H1 (cell line): ENCODE measurements around the gene CLCF1. TPM values are rescaled to one million over a fixed set of nuclear protein-coding genes. Genes with fewer than 3 reads are reported as not detected.

Experiments
- ASH2L ChIP-seq: fragments of 200-600, 300-600 bp; sonication (generic); IDR thresholded peaks from one replicate; pipeline ENCODE4 v1.7.1; 2017; ENCODE audit warnings: low read length
- BACH1 ChIP-seq: IDR thresholded peaks from 2 replicates; pipeline ENCODE4 v1.6.1; 2012; ENCODE audit warnings: low read length, improper control_type of control experiment
- BRCA1 ChIP-seq: IDR thresholded peaks from 2 replicates; pipeline ENCODE4 v1.6.1; 2012; ENCODE audit warnings: low read depth, low read length, improper control_type of control experiment
- KDM5A ChIP-seq: fragments of 200-600 bp; IDR thresholded peaks from 2 replicates; pipeline ENCODE4 v1.7.1; 2012; ENCODE audit warnings: mild to moderate bottlenecking, low read length, inconsistent platforms, mixed read lengths
- POU5F1 ChIP-seq: IDR thresholded peaks from 2 replicates; pipeline ENCODE4 v1.6.1; 2011; ENCODE audit warnings: low read depth, mild to moderate bottlenecking, low read length, moderate library complexity
- SRF ChIP-seq: IDR thresholded peaks from 2 replicates; pipeline ENCODE4 v1.6.1; 2011; ENCODE audit warnings: mild to moderate bottlenecking, low read depth, low read length, moderate library complexity
- TAF1 ChIP-seq: IDR thresholded peaks from 2 replicates; pipeline ENCODE4 v1.6.1; 2011; ENCODE audit warnings: mild to moderate bottlenecking, low read depth, low read length
- TAF7 ChIP-seq: optimal IDR thresholded peaks from 2 replicates; pipeline ENCODE3; 2011; ENCODE audit warnings: low read depth, mild to moderate bottlenecking, inconsistent platforms, low read length, moderate library complexity, borderline replicate concordance
- ZNF274 ChIP-seq: IDR thresholded peaks from 2 replicates; pipeline ENCODE4 v1.7.0; 2012; ENCODE audit warnings: low read length, borderline replicate concordance; ENCODE audit errors: extremely low read depth
- polyA plus RNA-seq, 7 experiments: library from polyadenylated mRNA; depleted of rRNA in 3 of 7; stranded (reverse) in 5 of 7; unstranded in 2 of 7; fragments of >200 nt in 5 of 7; fragments of 200-250 nt in 2 of 7; gene quantifications; 1 replicate in 5 of 7; 2 replicates in 1 of 7; 4 replicates in 1 of 7; pipeline versions ENCODE4 v1.2.1 to v1.2.3, GENCODE V29; 2011 to 2013; ENCODE audit warnings: missing spikeins in 2 of 7, mixed read lengths in 2 of 7
- total RNA-seq: library from RNA; stranded (reverse); fragmentation: NEBNext Ultra II Directional; extraction: Animal tissue kit (Norgen Biotek cat#: 25700); gene quantifications from 2 replicates; pipeline ENCODE4 v1.2.1, GENCODE V29; 2021
- TF ChIP-seq, protein P1 (sequence below): fragments of 300-600 bp; sonication (generic); IDR thresholded peaks from 2 replicates; pipeline ENCODE4 v1.7.1; 2012; ENCODE audit warnings: low read length, moderate library complexity, mild to moderate bottlenecking, inconsistent platforms; ENCODE audit not compliant: insufficient replicate concordance

The CLCF1 gene
- total and polyA plus RNA-seq, 2 of the 8 experiments (the other 6 are each of a cell fraction or from before 2014, with no cell fraction given): 0.32 to 1.2 TPM

DNA sequence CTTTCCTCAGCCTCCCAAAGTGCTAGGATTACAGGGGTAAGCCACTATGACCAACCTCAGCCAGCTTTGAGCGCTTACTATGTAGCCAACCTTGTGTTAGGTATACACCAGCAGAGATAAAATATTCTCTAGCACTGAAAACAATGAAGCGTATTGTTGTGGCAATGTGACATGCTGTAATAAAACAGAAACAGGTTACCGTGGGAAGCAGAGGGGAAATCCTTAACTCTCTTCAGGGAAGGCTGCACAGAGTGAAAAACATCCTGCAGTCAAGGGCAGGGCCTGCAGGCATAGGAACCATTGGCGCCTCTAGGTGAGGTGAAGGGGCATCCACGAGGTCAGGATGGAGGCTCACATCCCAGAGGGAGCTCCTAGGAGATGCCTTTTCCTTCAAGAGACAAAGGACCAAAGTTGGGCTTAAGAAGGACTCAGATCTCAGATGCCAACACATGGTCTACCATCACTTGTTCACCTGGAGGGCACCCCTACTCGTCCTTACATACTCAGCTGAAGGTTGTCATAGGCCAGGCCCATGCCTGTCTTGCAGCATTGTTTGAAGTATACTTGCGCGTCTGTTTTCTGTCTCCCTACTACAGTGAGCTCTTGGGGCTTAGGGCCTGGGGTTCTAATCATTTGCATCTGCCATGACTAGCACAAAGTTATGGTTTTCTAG lies 28.0 kb downstream of the CLCF1 start (continued):
- TF ChIP-seq, protein P1, sequence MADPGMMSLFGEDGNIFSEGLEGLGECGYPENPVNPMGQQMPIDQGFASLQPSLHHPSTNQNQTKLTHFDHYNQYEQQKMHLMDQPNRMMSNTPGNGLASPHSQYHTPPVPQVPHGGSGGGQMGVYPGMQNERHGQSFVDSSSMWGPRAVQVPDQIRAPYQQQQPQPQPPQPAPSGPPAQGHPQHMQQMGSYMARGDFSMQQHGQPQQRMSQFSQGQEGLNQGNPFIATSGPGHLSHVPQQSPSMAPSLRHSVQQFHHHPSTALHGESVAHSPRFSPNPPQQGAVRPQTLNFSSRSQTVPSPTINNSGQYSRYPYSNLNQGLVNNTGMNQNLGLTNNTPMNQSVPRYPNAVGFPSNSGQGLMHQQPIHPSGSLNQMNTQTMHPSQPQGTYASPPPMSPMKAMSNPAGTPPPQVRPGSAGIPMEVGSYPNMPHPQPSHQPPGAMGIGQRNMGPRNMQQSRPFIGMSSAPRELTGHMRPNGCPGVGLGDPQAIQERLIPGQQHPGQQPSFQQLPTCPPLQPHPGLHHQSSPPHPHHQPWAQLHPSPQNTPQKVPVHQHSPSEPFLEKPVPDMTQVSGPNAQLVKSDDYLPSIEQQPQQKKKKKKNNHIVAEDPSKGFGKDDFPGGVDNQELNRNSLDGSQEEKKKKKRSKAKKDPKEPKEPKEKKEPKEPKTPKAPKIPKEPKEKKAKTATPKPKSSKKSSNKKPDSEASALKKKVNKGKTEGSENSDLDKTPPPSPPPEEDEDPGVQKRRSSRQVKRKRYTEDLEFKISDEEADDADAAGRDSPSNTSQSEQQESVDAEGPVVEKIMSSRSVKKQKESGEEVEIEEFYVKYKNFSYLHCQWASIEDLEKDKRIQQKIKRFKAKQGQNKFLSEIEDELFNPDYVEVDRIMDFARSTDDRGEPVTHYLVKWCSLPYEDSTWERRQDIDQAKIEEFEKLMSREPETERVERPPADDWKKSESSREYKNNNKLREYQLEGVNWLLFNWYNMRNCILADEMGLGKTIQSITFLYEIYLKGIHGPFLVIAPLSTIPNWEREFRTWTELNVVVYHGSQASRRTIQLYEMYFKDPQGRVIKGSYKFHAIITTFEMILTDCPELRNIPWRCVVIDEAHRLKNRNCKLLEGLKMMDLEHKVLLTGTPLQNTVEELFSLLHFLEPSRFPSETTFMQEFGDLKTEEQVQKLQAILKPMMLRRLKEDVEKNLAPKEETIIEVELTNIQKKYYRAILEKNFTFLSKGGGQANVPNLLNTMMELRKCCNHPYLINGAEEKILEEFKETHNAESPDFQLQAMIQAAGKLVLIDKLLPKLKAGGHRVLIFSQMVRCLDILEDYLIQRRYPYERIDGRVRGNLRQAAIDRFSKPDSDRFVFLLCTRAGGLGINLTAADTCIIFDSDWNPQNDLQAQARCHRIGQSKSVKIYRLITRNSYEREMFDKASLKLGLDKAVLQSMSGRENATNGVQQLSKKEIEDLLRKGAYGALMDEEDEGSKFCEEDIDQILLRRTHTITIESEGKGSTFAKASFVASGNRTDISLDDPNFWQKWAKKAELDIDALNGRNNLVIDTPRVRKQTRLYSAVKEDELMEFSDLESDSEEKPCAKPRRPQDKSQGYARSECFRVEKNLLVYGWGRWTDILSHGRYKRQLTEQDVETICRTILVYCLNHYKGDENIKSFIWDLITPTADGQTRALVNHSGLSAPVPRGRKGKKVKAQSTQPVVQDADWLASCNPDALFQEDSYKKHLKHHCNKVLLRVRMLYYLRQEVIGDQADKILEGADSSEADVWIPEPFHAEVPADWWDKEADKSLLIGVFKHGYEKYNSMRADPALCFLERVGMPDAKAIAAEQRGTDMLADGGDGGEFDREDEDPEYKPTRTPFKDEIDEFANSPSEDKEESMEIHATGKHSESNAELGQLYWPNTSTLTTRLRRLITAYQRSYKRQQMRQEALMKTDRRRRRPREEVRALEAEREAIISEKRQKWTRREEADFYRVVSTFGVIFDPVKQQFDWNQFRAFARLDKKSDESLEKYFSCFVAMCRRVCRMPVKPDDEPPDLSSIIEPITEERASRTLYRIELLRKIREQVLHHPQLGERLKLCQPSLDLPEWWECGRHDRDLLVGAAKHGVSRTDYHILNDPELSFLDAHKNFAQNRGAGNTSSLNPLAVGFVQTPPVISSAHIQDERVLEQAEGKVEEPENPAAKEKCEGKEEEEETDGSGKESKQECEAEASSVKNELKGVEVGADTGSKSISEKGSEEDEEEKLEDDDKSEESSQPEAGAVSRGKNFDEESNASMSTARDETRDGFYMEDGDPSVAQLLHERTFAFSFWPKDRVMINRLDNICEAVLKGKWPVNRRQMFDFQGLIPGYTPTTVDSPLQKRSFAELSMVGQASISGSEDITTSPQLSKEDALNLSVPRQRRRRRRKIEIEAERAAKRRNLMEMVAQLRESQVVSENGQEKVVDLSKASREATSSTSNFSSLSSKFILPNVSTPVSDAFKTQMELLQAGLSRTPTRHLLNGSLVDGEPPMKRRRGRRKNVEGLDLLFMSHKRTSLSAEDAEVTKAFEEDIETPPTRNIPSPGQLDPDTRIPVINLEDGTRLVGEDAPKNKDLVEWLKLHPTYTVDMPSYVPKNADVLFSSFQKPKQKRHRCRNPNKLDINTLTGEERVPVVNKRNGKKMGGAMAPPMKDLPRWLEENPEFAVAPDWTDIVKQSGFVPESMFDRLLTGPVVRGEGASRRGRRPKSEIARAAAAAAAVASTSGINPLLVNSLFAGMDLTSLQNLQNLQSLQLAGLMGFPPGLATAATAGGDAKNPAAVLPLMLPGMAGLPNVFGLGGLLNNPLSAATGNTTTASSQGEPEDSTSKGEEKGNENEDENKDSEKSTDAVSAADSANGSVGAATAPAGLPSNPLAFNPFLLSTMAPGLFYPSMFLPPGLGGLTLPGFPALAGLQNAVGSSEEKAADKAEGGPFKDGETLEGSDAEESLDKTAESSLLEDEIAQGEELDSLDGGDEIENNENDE: no peak
- TF ChIP-seq POU5F1 (no peak), KDM5A (no peak), ASH2L (no peak), ZNF274 (no peak), TAF1 (no peak), SRF (no peak), TAF7 (no peak), BACH1 (no peak), BRCA1 (no peak)
